IMR-90 (cell line): ENCODE data around the gene TRAPPC12. TPM values are rescaled to one million over a fixed set of nuclear protein-coding genes. Genes with fewer than 3 reads are reported as not detected.

ENCODE experiments used
- ATAC-seq: fragments of 200-7000 bp; cut with Tn5 transposase; 2 replicates; pipeline ENCODE4 v1.9.1; 2020; ENCODE audit warnings: low read depth, mild to moderate bottlenecking, moderate library complexity
- BruUV-seq: library from RNA; stranded (reverse); fragments of 400-500 nt; replicated peaks from 2 replicates; lab custom pipeline; 2021; lab: Mats Ljungman, UMichigan
- CTCF ChIA-PET: fragments of 300-600 bp; formaldehyde crosslinking; extraction: SDS; loops from one replicate; lab custom pipeline; 2021; ENCODE audit warnings: antibody characterized with exemption; lab: Yijun Ruan, JAX
- POLR2A ChIA-PET: fragments of 300-600 bp; sonication (Branson Sonifier 250); formaldehyde crosslinking; loops from one replicate; lab custom pipeline; 2022; ENCODE audit warnings: antibody characterized with exemption; ENCODE audit not compliant: unreplicated experiment; lab: Charles Lee
- DNase-seq: peaks from one replicate; pipeline ENCODE4 v3.0.0; 2013
- H2AFZ ChIP-seq: replicated peaks from 2 replicates; pipeline ENCODE3; 2013; ENCODE audit warnings: low read length, mild to moderate bottlenecking; ENCODE audit not compliant: poor library complexity
- H2AK5ac ChIP-seq: 2 replicates; pipeline ENCODE4 v1.6.1; 2013; ENCODE audit warnings: low read depth, low read length, inconsistent platforms
- H2AK9ac ChIP-seq: replicated peaks from 2 replicates; pipeline ENCODE3; 2013; ENCODE audit warnings: mild to moderate bottlenecking, low read depth, low read length, moderate library complexity; ENCODE audit not compliant: poor library complexity
- H2BK120ac ChIP-seq: 2 replicates; pipeline ENCODE4 v1.6.1; 2013; ENCODE audit warnings: low read depth, low read length, inconsistent platforms
- H2BK15ac ChIP-seq: 3 replicates; pipeline ENCODE4 v1.6.1; 2013; ENCODE audit warnings: low read depth, low read length, inconsistent platforms
- H2BK20ac ChIP-seq: 2 replicates; pipeline ENCODE4 v1.6.1; 2013; ENCODE audit warnings: low read depth, mild to moderate bottlenecking, inconsistent platforms, low read length, moderate library complexity
- H2BK5ac ChIP-seq: 2 replicates; pipeline ENCODE4 v1.6.1; 2013; ENCODE audit warnings: mild to moderate bottlenecking, low read depth, low read length, inconsistent platforms; ENCODE audit not compliant: poor library complexity, severe bottlenecking
- H3K14ac ChIP-seq: replicated peaks from 2 replicates; pipeline ENCODE4 v1.6.1; 2013; ENCODE audit warnings: low read depth, low read length, inconsistent platforms
- H3K18ac ChIP-seq: 2 replicates; pipeline ENCODE4 v1.6.1; 2013; ENCODE audit warnings: low read depth, low read length, control low read depth
- H3K23ac ChIP-seq: 2 replicates; pipeline ENCODE4 v1.6.1; 2013; ENCODE audit warnings: low read depth, low read length, inconsistent platforms
- H3K27ac ChIP-seq: 2 replicates; pipeline ENCODE4 v1.5.1; 2013; ENCODE audit warnings: mild to moderate bottlenecking, control low read depth, low read length; ENCODE audit not compliant: insufficient read depth
- H3K27me3 ChIP-seq: 2 replicates; pipeline ENCODE4 v1.6.1; 2013; ENCODE audit warnings: low read length; ENCODE audit not compliant: control insufficient read depth, insufficient read depth
- H3K36me3 ChIP-seq: 2 replicates; pipeline ENCODE4 v1.6.1; 2013; ENCODE audit warnings: low read length, mixed read lengths; ENCODE audit not compliant: control insufficient read depth, insufficient read depth
- H3K4ac ChIP-seq: 2 replicates; pipeline ENCODE4 v1.6.1; 2013; ENCODE audit warnings: low read depth, low read length, inconsistent platforms
- H3K4me1 ChIP-seq: 2 replicates; pipeline ENCODE4 v1.6.1; 2013; ENCODE audit warnings: low read length, mixed read lengths; ENCODE audit not compliant: control insufficient read depth, insufficient read depth
- H3K4me2 ChIP-seq: 2 replicates; pipeline ENCODE4 v1.6.1; 2013; ENCODE audit warnings: low read depth, mild to moderate bottlenecking, control low read depth, low read length, moderate library complexity
- H3K4me3 ChIP-seq: 2 replicates; pipeline ENCODE4 v1.5.1; 2013; ENCODE audit warnings: low read depth, mild to moderate bottlenecking, control low read depth, low read length, moderate library complexity; ENCODE audit not compliant: insufficient read depth
- H3K56ac ChIP-seq: 2 replicates; pipeline ENCODE4 v1.6.1; 2013; ENCODE audit warnings: low read length, inconsistent platforms; ENCODE audit not compliant: insufficient read depth; ENCODE audit errors: extremely low read depth
- H3K79me1 ChIP-seq, 2 experiments: 2 replicates each; pipeline ENCODE4 v1.6.1; 2013; ENCODE audit warnings: low read length in 2 of 2, inconsistent platforms in 1 of 2, low read depth in 1 of 2
- H3K9ac ChIP-seq: 2 replicates; pipeline ENCODE4 v1.6.1; 2013; ENCODE audit warnings: low read depth, low read length, control low read depth
- H3K9me1 ChIP-seq: 2 replicates; pipeline ENCODE4 v1.6.1; 2013; ENCODE audit warnings: low read length, inconsistent platforms; ENCODE audit not compliant: insufficient read depth
- H3K9me3 ChIP-seq: 2 replicates; pipeline ENCODE4 v1.6.1; 2013; ENCODE audit warnings: low read length; ENCODE audit not compliant: control insufficient read depth, insufficient read depth
- H4K20me1 ChIP-seq: 2 replicates; pipeline ENCODE4 v1.6.1; 2013; ENCODE audit warnings: low read length, inconsistent platforms; ENCODE audit not compliant: insufficient read depth
- H4K5ac ChIP-seq: 2 replicates; pipeline ENCODE4 v1.6.1; 2013; ENCODE audit warnings: mild to moderate bottlenecking, low read depth, low read length, control low read depth
- H4K8ac ChIP-seq, 2 experiments: 2 replicates each; pipeline ENCODE4 v1.6.1; 2013; ENCODE audit warnings: low read depth in 2 of 2, low read length in 2 of 2, control low read depth in 1 of 2, inconsistent platforms in 1 of 2
- H4K91ac ChIP-seq: 2 replicates; pipeline ENCODE4 v1.6.1; 2013; ENCODE audit warnings: low read depth, low read length, inconsistent platforms; ENCODE audit not compliant: insufficient read depth
- BHLHE40 ChIP-seq: fragments of 150-350 bp; IDR thresholded peaks from 2 replicates; pipeline ENCODE4 v1.6.1; 2016; ENCODE audit warnings: mild to moderate bottlenecking, low read depth, low read length
- CEBPB ChIP-seq: IDR thresholded peaks from 2 replicates; pipeline ENCODE4 v1.6.1; 2012; ENCODE audit warnings: low read depth, low read length, improper control_type of control experiment
- CTCF ChIP-seq: conservative IDR thresholded peaks from 2 replicates; pipeline ENCODE4 v1.5.1; 2012; ENCODE audit warnings: mild to moderate bottlenecking, low read depth, low read length, improper control_type of control experiment
- FOS ChIP-seq: fragments of 150-350 bp; IDR thresholded peaks from 2 replicates; pipeline ENCODE4 v1.6.1; 2016; ENCODE audit warnings: low read depth, low read length
- MAFK ChIP-seq: IDR thresholded peaks from 2 replicates; pipeline ENCODE4 v1.6.1; 2012; ENCODE audit warnings: low read depth, low read length, improper control_type of control experiment
- MXI1 ChIP-seq: IDR thresholded peaks from 2 replicates; pipeline ENCODE4 v1.6.1; 2012; ENCODE audit warnings: low read depth, mild to moderate bottlenecking, low read length, moderate library complexity, borderline replicate concordance
- NFE2L2 ChIP-seq: fragments of 150-350 bp; IDR thresholded peaks from 2 replicates; pipeline ENCODE4 v1.6.1; 2016; ENCODE audit warnings: low read depth, mild to moderate bottlenecking, low read length
- RCOR1 ChIP-seq: IDR thresholded peaks from 2 replicates; pipeline ENCODE4 v1.6.1; 2012; ENCODE audit warnings: mild to moderate bottlenecking, low read length, improper control_type of control experiment; ENCODE audit not compliant: insufficient replicate concordance
- RFX5 ChIP-seq: IDR thresholded peaks from 2 replicates; pipeline ENCODE4 v1.8.0; 2012; ENCODE audit warnings: low read depth, mild to moderate bottlenecking, low read length, moderate library complexity
- USF2 ChIP-seq: fragments of 150-350 bp; IDR thresholded peaks from 2 replicates; pipeline ENCODE4 v1.6.1; 2017; ENCODE audit warnings: mild to moderate bottlenecking, antibody characterized with exemption, low read length, low read depth
- WGBS, 2 experiments: methylation state at CpG; one replicate each; pipeline versions ENCODE4 v1.1.5 to v1.1.7; 2013; ENCODE audit warnings: missing lambda C conversion rate in 2 of 2; ENCODE audit not compliant: insufficient read length in 1 of 2; ENCODE audit errors: extremely low coverage in 2 of 2; 5-methylcytosine and 5-hydroxymethylcytosine counted together
- dilution Hi-C: fragments of 300-500 bp; cut with HindIII; formaldehyde crosslinking; loops from one replicate; pipeline ENCODE4 v1.14.3; 2018; ENCODE audit warnings: low sequenced_read_pairs; ENCODE audit not compliant: unreplicated experiment
- in situ Hi-C: fragments of 300-500 bp; cut with MboI; formaldehyde crosslinking; loops from 3 replicates; pipeline ENCODE4 v1.14.3; 2019; ENCODE audit warnings: low sequenced_read_pairs, inconsistent platforms, mixed read lengths
- intact Hi-C: fragments of 100-400 bp; cut with micrococcal nuclease; formaldehyde crosslinking; loops from 2 replicates; pipeline ENCODE4 v1.10.0; 2022
- polyA plus RNA-seq, 3 experiments: library from polyadenylated mRNA; depleted of rRNA; stranded (reverse); fragments of >200 nt; gene quantifications; 2 replicates each; pipeline ENCODE4 v1.2.3, GENCODE V29; 2012; ENCODE audit warnings: low replicate concordance in 1 of 3
- total RNA-seq: library from RNA; depleted of rRNA; stranded (reverse); fragments of >200 nt; gene quantifications from 2 replicates; pipeline ENCODE4 v1.2.3, GENCODE V29; 2012

Gene TRAPPC12
- total and polyA plus RNA-seq, 2 of the 4 experiments (the other 2 are of a cell fraction): 25.8 to 69.9 TPM

- Histone ChIP-seq H3K4ac (no peak overlapping the region), H3K18ac (no peak overlapping the region), H3K27ac (no peak overlapping the region), H4K8ac (no peak overlapping the region), H3K9me1 (peaks cover 1% of the 10 kb centered on the region; the same call in 1 of the 2 replicates), H3K56ac (no peak overlapping the region), H4K5ac (no peak overlapping the region), H3K4me1 (peaks cover 7% of the 10 kb centered on the region), H4K20me1 (no peaks in the 10 kb centered on the region), H4K91ac (no peak overlapping the region), H3K4me3 (no peak overlapping the region), H3K4me2 (no peak overlapping the region), H3K27me3 (no peaks in the 10 kb centered on the region), H3K9me3 (no peaks in the 10 kb centered on the region), H2AK9ac (no peak overlapping the region), H2BK5ac (no peak overlapping the region), H3K9ac (no peak overlapping the region), H2AFZ (no peak overlapping the region), H2BK20ac (no peak overlapping the region), H2AK5ac (no peak overlapping the region), H3K23ac (no peak overlapping the region), H3K36me3 (peaks cover 26% of the 10 kb centered on the region), H3K79me1 (peaks cover 0 to 5% of the 10 kb centered on the region in 2 experiments; a peak in 2 of 4 replicates), H3K14ac (no peak overlapping the region), H2BK15ac (no peak overlapping the region), H2BK120ac (no peak overlapping the region)
- dilution Hi-C loops: no loop called here
- ATAC-seq (no peak), DNase-seq (no peak)
- intact Hi-C loops: no loop called here
- WGBS, 2 experiments: 91% methylated on average over 21 of the region's 38 CpGs; no CpG with 5 or more reads in 1 of the 2 experiments
- ChIA-PET CTCF (interaction anchor here (1.8 kb wide), 1 partner anchor 9 kb away, joined by 14 read pairs; no protein-coding TSS in a partner anchor), POLR2A (no interaction called here)
- in situ Hi-C loops: no loop called here
- no TSS peak for BruUV-seq
- TF ChIP-seq BHLHE40 (no peak), RCOR1 (no peak), USF2 (no peak), CEBPB (no peak), NFE2L2 (no peak), MAFK (no peak), CTCF (no peak), FOS (no peak), RFX5 (no peak), MXI1 (no peak)
These were observed 81.6 kb downstream of the TRAPPC12 start for GRCh38 chr2:3460831-3461800.
